GM18502 (cell line): ENCODE measurements around the gene ANKRD29.
"Not testable (repeated sequence)": the region's sequence is repeated elsewhere in the genome, so short reads cannot be mapped to it uniquely, and the experiment has no call there.

ENCODE experiments used
- ATAC-seq: cut with Tn5 transposase; IDR thresholded peaks from one replicate; pipeline ENCODE4 v1.9.1; 2021; ENCODE audit warnings: mild to moderate bottlenecking; ENCODE audit not compliant: unreplicated experiment, poor library complexity

Gene ANKRD29

DNA sequence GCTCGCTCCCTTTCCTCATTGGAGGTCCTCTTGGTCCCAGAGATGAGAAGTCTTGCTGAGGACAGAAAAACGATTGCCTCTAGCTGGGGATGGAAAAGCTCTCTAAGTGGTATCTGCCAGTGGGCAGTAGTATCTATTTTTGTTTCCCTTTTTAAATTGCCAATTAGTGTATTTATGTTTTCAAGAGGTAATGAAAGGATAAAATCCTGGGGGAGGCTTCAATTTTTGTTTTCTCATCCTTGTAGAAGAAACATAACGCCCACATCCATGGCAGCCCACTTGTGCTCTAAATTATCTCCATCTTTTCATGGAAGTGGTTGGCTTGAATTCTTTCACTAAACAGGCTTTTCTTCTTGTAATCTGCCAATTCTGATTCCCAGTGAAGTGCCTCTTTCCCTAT, 14.3 kb downstream of the ANKRD29 start:
- no peak for ATAC-seq

DNA sequence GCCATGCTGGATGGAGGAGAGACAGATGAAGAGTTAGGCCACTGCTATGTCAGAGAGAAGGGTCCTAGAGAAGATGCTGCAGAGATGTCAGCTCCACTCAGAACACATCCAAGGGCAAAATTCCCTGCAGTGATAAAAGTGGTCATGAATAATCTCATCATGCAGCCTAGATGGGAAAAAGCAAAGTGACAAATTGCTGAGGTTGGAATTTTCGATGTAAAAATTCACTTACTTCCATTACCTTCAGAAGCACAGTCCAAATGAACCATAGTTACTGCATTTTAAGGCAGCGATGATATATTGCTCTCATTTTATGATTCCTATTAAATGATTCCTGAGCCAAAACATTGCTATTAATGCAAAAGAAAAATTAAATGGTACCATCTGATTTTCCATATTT, 16.4 kb downstream of the ANKRD29 start:
- ATAC-seq = no peak

DNA sequence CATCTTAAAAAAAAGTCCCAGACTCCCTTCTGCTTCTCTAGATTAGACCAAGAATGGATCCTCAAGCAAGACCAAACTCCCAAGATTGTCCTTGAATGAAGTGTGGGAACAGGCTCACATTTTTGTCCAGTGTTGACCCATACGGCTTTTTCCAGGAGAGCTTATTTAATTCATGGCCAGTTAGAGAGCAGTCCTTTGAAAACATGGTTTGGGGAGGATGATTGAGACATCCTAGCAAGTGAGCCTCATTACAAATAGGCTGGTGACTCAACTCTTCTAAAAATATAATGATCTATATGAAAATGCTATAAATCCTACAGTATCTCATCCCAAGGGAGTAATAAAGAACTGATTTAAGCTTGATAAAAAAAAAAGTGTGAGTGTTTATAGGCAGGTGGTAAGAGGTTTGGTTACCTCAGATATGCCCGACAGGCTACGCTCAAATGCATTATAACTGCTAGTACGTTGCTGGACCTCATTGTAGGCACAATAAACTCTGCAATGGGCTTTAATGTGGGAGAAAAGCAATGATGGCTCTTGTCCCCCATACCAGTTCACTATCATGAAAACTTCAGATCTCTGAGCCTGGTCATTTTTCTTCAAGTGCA, 17.0 kb downstream of the ANKRD29 start:
- no peak for ATAC-seq

DNA sequence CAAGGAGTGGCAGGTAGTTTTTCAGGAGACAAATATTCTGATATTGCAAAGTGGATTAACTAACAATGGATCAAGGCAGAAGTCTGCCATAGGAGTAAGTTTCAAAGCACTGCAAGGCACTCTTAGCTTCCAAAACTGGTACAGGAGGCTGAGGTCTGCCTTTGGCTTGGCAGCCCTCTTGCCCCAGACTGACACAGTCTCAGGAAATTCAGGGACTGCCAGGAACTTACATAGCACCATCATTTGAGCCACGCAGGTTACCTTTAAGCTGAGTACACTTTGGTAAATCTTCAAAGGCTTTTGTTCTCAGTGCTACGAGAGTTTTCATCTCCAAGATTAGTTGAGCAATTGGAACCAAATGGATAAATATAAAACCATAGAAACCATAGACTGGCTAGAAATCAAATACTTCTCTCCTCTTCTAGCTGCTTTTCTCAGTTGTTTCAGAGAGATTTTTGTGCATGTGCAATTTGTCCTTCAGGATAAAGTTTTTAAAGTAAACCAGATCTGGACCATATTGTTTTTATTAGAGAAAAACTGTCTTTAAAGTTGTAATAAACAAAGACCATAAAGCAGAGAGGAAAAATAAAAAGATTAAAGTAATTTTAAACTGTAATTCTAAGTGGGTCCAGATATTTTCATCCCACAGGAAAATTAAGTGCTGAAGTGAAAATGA, 18.8 kb downstream of the ANKRD29 start:
- ATAC-seq = no peak

DNA sequence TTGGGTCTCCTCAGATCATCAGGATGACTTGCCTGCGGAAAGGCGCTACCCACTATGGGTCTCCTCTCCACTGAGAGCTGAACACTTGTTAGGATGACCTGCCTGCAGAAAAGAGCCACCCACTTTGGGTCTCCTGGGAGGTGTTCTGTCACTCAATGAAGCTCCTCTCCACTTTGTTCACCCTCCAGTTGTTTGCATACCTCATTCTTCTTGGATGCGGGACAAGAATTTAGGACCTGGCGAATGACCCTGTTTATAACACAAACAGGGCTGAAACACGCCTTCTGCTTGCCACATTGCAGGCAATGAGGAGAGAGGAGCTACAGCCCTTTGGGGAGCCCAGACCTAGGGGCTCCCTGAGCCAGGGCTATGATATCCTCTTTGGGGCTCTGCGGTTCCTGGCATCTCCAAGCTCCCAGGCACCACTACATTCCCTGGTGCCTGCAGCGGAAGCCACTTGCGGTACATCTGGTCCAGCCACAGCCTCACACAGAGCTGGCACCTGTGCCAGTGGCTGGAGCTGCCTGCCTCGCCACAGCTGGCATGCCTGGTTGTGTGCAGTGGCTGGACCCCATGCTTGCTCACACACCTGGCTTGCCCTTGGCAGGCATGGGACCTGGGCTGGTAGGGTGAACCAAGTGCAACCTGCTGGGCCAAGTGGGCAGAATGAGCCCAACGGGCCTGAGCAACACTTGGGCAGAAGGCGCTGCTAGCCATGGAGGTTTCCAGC, 20.6 kb downstream of the ANKRD29 start:
- no peak for ATAC-seq

DNA sequence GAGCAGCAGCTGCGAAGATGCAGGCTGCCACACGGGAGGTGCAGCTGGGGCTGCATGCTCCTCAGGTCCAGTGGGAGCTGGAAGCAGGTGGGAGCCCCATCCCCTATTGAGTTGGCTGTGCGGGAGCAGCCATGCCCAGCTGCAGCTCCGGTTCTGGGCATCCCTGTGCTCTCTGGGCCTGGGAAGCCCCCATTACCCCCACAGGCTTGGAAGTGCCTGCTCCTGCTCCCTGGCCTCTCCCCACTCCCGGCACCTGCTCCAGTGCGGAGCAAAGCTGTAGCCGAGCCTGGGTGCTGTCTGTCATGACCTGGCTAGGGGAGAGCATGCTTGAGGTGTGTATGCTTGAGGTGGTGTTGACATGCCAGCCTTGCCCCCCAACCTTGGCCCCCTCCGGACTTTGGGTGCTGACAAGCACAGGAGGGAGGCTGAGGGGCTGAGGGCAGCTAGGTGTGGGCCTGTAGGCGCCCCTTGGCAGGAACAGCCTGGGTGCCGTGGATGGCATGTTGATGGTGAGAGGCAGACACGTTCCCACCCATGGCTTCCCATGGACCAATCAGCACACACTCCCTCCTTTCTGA, 21.5 kb downstream of the ANKRD29 start:
- no peak for ATAC-seq

DNA sequence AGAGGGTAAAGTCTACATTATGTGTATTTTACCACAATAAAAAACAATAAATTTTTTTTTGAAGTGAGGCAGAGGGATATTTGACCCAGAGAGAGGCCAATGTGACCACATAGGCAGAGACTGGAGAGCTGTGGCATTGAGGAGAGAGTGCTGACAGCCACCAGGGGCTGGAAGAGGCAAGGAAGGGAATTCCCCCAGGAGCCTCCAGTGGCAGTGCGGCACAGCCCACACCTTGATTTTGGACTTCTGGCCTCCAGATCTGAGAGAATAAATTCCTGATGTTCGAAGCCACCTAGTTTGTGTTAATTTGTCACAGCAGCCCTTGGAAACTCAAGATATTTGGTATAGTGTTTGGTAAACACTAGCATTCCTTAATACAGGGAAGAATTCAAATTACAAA, 22.7 kb downstream of the ANKRD29 start:
- ATAC-seq = no peak

DNA sequence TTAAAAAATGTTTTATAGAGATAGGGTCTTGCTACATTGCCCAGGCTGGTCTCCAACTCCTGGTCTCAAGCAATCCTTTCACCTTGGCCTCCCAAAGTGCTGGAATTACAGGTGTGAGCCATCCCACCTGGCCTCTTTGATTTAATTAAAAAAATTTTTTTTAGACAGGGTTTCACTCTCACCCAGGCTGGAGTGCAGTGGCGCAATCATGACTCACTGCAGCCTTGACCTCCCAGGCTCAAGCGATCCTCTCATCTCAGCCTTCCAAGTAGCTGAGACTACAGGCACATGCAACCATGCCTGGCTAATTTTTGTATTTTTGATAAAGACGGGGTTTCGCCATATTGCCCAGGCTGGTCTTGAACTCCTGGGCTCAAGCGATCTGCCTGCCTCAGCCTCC, 26.3 kb downstream of the ANKRD29 start:
- ATAC-seq = not testable (repeated sequence)

DNA sequence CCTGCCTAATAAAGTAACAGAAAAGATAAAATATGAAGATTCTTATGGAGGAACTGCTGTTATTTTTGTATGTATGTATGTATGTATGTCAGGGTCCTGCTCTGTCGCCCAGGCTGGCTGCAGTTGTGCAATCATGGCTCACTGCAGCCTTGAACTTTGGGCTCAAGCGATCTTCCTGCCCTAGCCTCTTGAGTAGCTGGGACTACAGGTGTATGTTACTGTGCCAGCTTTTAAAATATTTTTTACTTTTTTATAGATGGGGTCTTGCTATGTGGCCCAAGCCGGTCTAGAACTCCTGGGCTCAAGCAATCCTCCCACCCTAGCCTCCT, 26.7 kb downstream of the ANKRD29 start:
- ATAC-seq = no peak

DNA sequence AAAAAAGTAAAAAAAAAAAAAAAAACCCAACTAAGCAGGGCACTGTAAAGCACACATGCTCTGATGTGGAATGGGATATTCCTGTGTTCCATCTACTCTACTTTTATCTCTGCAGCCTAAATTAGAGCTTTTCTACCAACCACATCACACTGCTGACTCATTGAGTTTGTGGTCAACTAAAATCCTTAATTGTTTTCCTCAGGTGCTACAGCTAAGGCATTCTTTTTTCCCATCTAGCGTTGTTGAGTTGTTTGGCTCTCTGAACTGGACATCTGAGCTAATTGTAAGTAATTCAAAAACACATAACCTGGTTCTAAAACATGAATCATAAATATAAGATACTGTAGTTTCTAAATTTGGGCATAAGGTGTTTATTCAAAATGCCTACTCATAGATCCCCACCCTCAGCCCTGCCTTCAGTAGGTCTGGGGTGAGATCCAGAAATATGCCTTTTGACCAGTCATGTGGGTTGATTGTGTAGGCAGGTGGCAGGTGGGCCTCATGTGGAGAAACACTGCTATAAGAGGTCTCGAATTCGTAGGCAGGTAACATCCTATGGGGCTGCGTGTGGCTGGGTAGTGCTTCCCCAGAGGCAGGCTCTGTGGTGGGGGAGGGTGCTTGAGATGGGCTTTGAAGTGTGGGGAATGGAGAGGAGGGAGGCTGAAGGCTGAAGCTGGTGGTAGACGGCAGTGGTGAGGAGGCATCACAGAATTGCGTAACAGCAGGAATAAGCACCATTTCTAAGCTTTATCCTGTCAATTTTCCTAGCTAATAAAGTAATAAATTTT, 27.2 kb downstream of the ANKRD29 start:
- ATAC-seq = no peak

DNA sequence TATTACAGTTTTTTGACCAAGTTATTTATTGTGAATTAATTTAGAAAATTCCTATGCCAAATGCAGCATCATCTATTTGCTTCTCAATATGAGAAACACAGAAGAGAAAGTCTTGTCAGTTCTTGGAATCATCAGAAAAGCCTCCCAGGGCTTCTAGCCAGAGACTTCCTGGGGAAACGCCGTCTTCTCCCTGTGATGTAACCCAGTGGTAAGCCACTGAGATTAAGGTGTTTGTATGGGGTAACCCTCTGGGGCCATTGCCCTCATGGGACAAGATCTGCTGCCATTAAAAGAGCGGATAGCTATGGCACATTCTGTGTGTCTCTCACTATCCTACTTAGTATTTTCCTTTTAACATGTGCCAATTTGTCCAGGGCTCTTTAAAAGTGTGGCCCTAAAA, 28.0 kb downstream of the ANKRD29 start:
- ATAC-seq = no peak

DNA sequence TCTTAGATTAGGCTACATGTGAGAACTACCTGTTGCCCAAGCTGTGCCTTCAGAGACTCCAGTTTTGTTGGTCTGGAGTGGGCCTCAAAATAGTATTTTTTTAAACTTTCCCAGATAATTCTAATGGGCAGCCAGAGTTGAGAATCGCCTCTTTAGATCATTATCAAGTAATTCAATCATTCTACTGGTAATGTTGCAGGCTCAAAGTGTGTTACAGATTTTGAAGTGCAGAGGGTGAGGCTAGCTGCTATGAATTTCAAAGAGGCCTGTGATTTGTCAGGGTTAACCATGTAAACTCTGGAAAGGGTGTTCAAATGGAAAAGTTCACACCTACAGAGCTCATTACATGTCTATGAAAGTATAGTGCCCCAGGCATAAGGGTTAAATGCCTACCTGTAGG, 30.1 kb downstream of the ANKRD29 start:
- no peak for ATAC-seq

DNA sequence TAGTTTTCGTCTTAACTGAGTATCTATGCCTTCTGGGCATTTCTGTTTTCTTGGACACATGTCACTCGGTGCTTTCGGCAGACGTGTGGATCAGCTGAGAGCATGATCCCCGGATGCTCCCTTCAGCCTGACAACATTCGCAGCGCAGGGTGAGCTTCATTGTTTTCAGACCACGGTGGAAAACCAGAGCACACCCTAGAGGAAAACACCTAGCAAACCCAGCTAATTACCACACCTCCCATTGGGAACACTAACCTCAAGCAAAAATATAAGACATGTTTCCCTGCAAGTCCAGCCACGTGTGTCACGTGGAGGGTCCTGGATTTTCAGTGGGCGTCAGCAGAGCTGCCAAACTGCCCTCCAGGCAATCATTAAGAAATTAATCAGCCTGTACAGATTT, 31.0 kb downstream of the ANKRD29 start:
- no peak for ATAC-seq

DNA sequence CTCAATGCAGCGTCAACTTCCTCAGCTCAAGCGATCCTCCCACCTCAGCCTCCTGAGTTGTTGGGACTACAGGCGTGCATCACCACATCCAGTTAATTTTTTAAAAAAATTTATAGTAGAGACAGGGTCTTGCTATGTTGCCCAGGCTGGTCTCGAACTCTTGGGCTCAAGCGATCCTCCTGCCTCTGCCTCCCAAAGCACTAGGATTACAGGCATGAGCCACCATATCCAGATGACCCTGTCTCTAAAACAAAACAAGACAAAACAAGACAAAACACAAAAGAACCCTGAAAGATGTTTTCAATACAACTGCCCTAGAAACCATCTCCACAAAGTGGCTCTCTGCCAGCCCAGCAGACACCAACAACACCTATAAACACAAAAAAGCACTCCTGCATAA, 31.4 kb downstream of the ANKRD29 start:
- no peak for ATAC-seq

DNA sequence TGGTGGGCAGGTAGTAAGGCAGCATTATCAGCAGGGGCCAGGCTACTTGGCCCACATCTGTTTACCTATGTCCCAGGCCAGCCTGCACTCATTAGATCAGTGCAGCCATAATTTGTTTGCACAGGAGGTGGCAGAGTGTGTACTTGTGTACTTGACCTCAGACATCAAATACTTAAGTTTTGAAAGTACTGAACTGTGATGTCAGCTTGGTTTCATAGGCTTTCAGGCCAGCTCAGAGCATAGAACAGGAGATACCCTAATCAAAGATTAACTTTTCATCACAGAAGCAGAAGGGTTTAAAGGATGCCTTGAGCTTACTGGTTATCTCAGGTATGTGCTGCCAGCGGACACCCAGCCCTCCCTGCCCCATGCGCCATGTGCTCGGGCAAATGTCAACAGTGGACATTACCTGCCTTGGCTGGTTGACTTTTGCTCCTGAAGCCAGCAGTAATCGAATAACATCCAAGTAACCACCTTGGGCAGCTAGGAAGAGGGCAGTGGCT, 33.2 kb downstream of the ANKRD29 start:
- peak; percentile 76 for ATAC-seq

DNA sequence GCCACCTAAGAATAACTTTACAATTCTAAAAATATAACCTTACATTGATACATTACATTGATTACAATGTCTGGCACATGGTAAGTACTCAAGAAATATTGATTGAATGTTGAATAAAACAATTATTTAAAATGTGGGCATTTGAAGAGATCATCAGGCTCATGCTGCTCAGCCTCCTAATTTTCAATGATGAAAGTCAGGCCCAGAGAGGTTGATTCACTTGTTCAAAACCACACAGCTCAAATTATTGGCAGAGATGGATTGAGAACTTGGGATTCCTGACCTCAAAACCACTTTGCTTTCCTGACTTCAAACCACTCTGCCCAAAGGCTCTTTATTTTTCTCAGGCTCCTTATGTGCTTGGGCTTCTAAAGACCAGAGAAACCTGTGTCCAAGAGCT, 34.7 kb downstream of the ANKRD29 start:
- ATAC-seq = no peak

DNA sequence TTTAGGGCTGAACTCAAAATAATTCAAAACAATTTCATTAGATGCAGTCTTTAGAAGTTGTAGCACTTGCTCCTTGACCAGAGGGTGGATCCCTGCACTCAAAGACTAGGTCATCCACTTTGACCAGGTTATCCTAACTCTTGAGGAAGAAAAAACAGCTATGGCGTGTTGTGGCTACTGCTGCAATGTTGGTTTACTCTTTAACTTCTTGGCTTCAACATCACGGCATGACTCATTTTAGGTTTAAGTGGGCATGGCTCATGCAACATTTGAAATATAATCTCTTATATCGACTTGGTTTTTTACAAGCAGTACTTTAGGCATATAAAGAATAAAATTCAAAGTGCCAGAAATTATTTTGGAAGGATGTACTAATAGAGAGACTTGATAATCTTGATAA, 35.4 kb downstream of the ANKRD29 start:
- ATAC-seq = no peak

DNA sequence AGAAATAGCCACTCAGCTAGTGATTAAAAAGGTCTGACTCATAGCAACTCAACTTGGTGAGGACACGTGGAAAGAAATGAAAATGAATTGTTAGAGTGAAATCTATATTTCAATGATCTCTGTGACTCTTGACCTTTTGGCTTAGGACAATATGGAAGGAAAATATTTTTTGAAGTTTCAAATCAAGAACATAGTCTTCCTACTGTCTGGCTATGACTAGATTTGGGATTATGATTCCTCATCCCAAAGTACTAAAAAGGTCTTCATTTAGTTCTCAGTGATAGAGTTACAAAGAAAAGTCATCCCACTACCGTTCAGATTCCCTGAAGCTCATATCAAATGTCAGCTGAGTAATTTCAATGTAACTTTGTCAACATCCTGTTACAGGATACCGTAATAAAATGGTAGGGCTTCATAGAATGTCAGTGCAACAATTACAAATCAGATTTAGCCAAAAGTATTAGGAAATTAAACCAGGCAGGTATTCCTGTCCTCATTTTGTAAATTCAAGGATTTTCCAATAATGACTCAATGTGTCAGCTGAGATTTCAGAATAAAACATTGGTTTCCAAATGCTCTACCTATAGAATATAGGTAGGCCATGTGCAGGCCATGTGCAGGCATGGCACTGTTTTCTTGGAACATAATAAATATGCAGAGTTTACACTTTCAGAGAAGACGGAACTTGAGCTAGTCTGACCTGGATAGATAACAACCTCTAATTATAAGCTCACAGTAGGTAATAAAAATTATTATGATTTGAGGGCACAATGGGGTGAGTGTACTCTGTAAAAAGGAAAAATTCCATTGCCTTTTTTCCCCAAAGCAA, 36.0 kb downstream of the ANKRD29 start:
- no peak for ATAC-seq

DNA sequence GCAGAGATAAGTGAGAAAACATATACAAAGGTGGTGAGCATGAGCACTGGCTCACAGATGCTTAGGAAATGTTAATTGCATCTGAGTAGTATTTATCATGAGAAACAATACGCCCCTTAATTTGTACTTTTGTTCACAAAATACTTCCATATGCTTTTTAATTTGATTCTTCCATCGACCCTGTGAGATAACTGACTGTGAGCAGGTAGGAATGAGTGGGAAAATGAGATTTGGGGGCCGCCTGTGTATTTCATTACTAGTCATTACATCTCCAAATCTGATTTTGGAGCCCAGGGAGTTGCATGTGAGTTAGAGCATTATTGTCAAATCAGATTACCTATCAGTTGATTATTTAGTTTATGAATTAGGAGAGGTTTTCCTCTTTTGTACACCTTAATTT, 39.7 kb downstream of the ANKRD29 start:
- ATAC-seq = no peak

DNA sequence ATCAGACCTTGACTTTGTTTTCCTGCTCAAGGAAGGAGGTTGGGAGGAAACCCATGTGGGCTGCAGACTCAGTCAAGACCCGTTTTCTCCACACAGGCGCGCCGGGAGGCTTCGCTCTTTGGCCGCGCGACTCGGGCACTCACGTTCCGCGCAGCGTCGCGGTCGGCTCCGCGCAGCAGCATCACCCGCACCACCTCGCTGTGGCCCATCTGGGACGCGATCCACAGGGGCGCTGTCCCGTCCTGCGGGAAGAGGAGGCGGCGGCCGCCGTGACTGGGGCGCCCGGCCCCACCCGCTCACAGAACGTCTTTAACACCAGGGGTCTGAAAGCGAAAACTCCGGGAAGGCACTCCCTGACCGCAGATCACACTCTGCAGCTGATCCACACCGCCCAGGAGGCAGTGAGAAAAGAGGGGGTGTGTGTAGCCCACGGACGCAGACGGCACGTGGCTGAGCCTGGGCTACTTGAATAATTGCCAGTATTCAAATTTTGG, 43.3 kb downstream of the ANKRD29 start:
- ATAC-seq = no peak
